H9 (cell line): Measurements from ENCODE around the gene SAG. TPM values are rescaled to one million over a fixed set of nuclear protein-coding genes. Genes with fewer than 3 reads are reported as not detected.

Experiments used
- DNase-seq: peaks from one replicate; pipeline ENCODE4 v3.0.0-alpha.2; 2017
- H2AFZ ChIP-seq: one replicate; pipeline ENCODE4 v1.6.1; 2013; ENCODE audit warnings: mild to moderate bottlenecking, low read length, control low read depth, moderate library complexity
- H2AK5ac ChIP-seq: 2 replicates; pipeline ENCODE4 v1.6.1; 2013; ENCODE audit warnings: low read length, control low read depth, mixed read lengths; ENCODE audit not compliant: insufficient read length
- H2BK120ac ChIP-seq: one replicate; pipeline ENCODE4 v1.6.1; 2013; ENCODE audit warnings: low read depth, mild to moderate bottlenecking, low read length, control low read depth, inconsistent platforms; ENCODE audit not compliant: poor library complexity, severe bottlenecking
- H2BK12ac ChIP-seq: 2 replicates; pipeline ENCODE4 v1.6.1; 2013; ENCODE audit warnings: low read length, control low read depth, mixed read lengths, low read depth; ENCODE audit not compliant: insufficient read length
- H2BK15ac ChIP-seq: 2 replicates; pipeline ENCODE4 v1.6.1; 2013; ENCODE audit warnings: low read depth, low read length, control low read depth
- H2BK20ac ChIP-seq: one replicate; pipeline ENCODE4 v1.6.1; 2013; ENCODE audit warnings: low read depth, mild to moderate bottlenecking, low read length, control low read depth, inconsistent platforms; ENCODE audit not compliant: poor library complexity, severe bottlenecking
- H2BK5ac ChIP-seq: 2 replicates; pipeline ENCODE4 v1.6.1; 2013; ENCODE audit warnings: low read length, control low read depth, mixed read lengths; ENCODE audit not compliant: insufficient read length
- H3K14ac ChIP-seq: 2 replicates; pipeline ENCODE4 v1.6.1; 2013; ENCODE audit warnings: low read length, control low read depth; ENCODE audit not compliant: insufficient read depth
- H3K18ac ChIP-seq: 2 replicates; pipeline ENCODE4 v1.6.1; 2013; ENCODE audit warnings: low read depth, mild to moderate bottlenecking, mixed read lengths, low read length, control low read depth; ENCODE audit not compliant: insufficient read length
- H3K23ac ChIP-seq: 2 replicates; pipeline ENCODE4 v1.6.1; 2013; ENCODE audit warnings: low read length, control low read depth, mixed read lengths, low read depth; ENCODE audit not compliant: insufficient read length
- H3K23me2 ChIP-seq: 2 replicates; pipeline ENCODE4 v1.6.1; 2013; ENCODE audit warnings: low read depth, mild to moderate bottlenecking, mixed read lengths, low read length, control low read depth; ENCODE audit not compliant: insufficient read length, poor library complexity, severe bottlenecking
- H3K27ac ChIP-seq: 2 replicates; pipeline ENCODE4 v1.5.1; 2013; ENCODE audit warnings: low read length, control low read depth, mixed read lengths, low read depth; ENCODE audit not compliant: insufficient read length
- H3K27me3 ChIP-seq: 2 replicates; pipeline ENCODE4 v1.6.1; 2013; ENCODE audit warnings: low read length, control low read depth, inconsistent platforms; ENCODE audit not compliant: insufficient read depth
- H3K4ac ChIP-seq: 2 replicates; pipeline ENCODE4 v1.6.1; 2013; ENCODE audit warnings: low read depth, mild to moderate bottlenecking, control low read depth, inconsistent platforms, low read length, moderate library complexity
- H3K4me1 ChIP-seq: 2 replicates; pipeline ENCODE4 v1.6.1; 2013; ENCODE audit warnings: low read length, control low read depth, inconsistent platforms; ENCODE audit not compliant: insufficient read depth
- H3K4me2 ChIP-seq: 2 replicates; pipeline ENCODE4 v1.6.1; 2013; ENCODE audit warnings: low read length, control low read depth, mixed read lengths; ENCODE audit not compliant: insufficient read length, insufficient read depth
- H3K56ac ChIP-seq: 2 replicates; pipeline ENCODE4 v1.6.1; 2013; ENCODE audit warnings: low read depth, mild to moderate bottlenecking, mixed read lengths, low read length, control low read depth; ENCODE audit not compliant: insufficient read length
- H3K79me1 ChIP-seq: 2 replicates; pipeline ENCODE4 v1.6.1; 2013; ENCODE audit warnings: low read depth, mild to moderate bottlenecking, moderate library complexity, low read length, control low read depth, inconsistent platforms; ENCODE audit not compliant: insufficient read depth, poor library complexity, severe bottlenecking
- H3K79me2 ChIP-seq: 2 replicates; pipeline ENCODE4 v1.6.1; 2013; ENCODE audit warnings: low read length, control low read depth, inconsistent platforms; ENCODE audit not compliant: insufficient read depth
- H3K9ac ChIP-seq: 2 replicates; pipeline ENCODE4 v1.6.1; 2013; ENCODE audit warnings: low read length, control low read depth, mixed read lengths; ENCODE audit not compliant: insufficient read length; ENCODE audit errors: extremely low read depth
- H3K9me3 ChIP-seq: one replicate; pipeline ENCODE4 v1.6.1; 2013; ENCODE audit warnings: low read depth, low read length, inconsistent platforms; ENCODE audit not compliant: control insufficient read depth
- H3T11ph ChIP-seq: one replicate; pipeline ENCODE4 v1.6.1; 2013; ENCODE audit warnings: mild to moderate bottlenecking, low read length, control low read depth, inconsistent platforms
- H4K20me1 ChIP-seq: one replicate; pipeline ENCODE4 v1.6.1; 2013; ENCODE audit not compliant: control insufficient read depth, insufficient read length, insufficient read depth
- H4K5ac ChIP-seq: 2 replicates; pipeline ENCODE4 v1.6.1; 2013; ENCODE audit warnings: low read depth, mild to moderate bottlenecking, mixed read lengths, low read length, control low read depth; ENCODE audit not compliant: insufficient read length
- H4K8ac ChIP-seq: replicated peaks from 2 replicates; pipeline ENCODE4 v1.6.1; 2013; ENCODE audit warnings: low read length, control low read depth, mixed read lengths, low read depth; ENCODE audit not compliant: insufficient read length
- H4K91ac ChIP-seq: 2 replicates; pipeline ENCODE4 v1.6.1; 2013; ENCODE audit warnings: low read depth, mild to moderate bottlenecking, moderate library complexity, mixed read lengths, low read length, control low read depth; ENCODE audit not compliant: insufficient read length
- H3K27ac Mint-ChIP-seq, 3 experiments: 2 replicates in 2 of 3; 3 replicates in 1 of 3; pipeline ENCODE4 v1.8.0; 2020 to 2021; ENCODE audit warnings: mixed read lengths in 3 of 3, mild to moderate bottlenecking in 1 of 3, moderate library complexity in 1 of 3
- H3K27me3 Mint-ChIP-seq: 2 replicates; pipeline ENCODE4 v1.8.0; 2021; ENCODE audit warnings: low read depth, mild to moderate bottlenecking, moderate library complexity, mixed read lengths
- H3K36me3 Mint-ChIP-seq, 3 experiments: 2 replicates in 2 of 3; 3 replicates in 1 of 3; pipeline ENCODE4 v1.8.0; 2020 to 2021; ENCODE audit warnings: low read depth in 3 of 3, mixed read lengths in 3 of 3; ENCODE audit not compliant: insufficient read depth in 1 of 3
- H3K4me1 Mint-ChIP-seq, 2 experiments: 2 replicates each; pipeline ENCODE4 v1.8.0; 2020; ENCODE audit warnings: mixed read lengths in 2 of 2
- H3K4me3 Mint-ChIP-seq, 2 experiments: 2 replicates in 1 of 2; 3 replicates in 1 of 2; pipeline ENCODE4 v1.8.0; 2020 to 2021; ENCODE audit warnings: mild to moderate bottlenecking in 2 of 2, mixed read lengths in 2 of 2, moderate library complexity in 1 of 2
- H3K9me3 Mint-ChIP-seq, 2 experiments: 2 replicates in 1 of 2; 3 replicates in 1 of 2; pipeline ENCODE4 v1.8.0; 2020; ENCODE audit warnings: mild to moderate bottlenecking in 2 of 2, mixed read lengths in 2 of 2, moderate library complexity in 1 of 2
- WGBS: extraction: QIAGEN DNeasy Blood & Tissue Kit; methylation state at CpG from one replicate; pipeline ENCODE4 v1.1.7; 2013; ENCODE audit warnings: missing lambda C conversion rate, low lambda C conversion rate, mixed read lengths; ENCODE audit not compliant: insufficient read length; ENCODE audit errors: extremely low coverage; 5-methylcytosine and 5-hydroxymethylcytosine counted together
- total RNA-seq: library from RNA; stranded (reverse); gene quantifications from 2 replicates; pipeline ENCODE4 v1.2.1, GENCODE V29; 2021
- TF ChIP-seq, protein P1 (sequence below): fragments of 200-600 bp; sonication (generic); conservative IDR thresholded peaks from 3 replicates; pipeline ENCODE4 v1.8.0; 2021; ENCODE audit warnings: antibody characterized with exemption, mild to moderate bottlenecking

Gene SAG
- total RNA-seq, 1 experiment from 2014 or later = not detected

GRCh38 chr2:233303252-233303651, 4.4 kb upstream of the SAG start:
- DNase-seq = peak; percentile 68
- WGBS = no CpG with 5 or more reads among the region's 3 CpGs

More at GRCh38 chr2:233303252-233303651, 4.4 kb upstream of the SAG start:
- Mint-ChIP-seq H3K4me1 (peaks cover 8 to 12% of the 10 kb centered on the region in 2 experiments), H3K9me3 (no peaks in the 10 kb centered on the region), H3K27me3 (0 out of 2 replicates have a peak, but pooled peaks cover 3% of the 10 kb centered on the region), H3K36me3 (no peaks in the 10 kb centered on the region), H3K27ac (no peak overlapping the region), H3K4me3 (no peak overlapping the region)
- H3K9me3 ChIP-seq = no peaks in the 10 kb centered on the region
- H4K20me1 ChIP-seq = no peaks in the 10 kb centered on the region
- no peak overlapping the region for H4K8ac ChIP-seq
- no peaks in the 10 kb centered on the region for H3K27me3 ChIP-seq
- TF ChIP-seq, protein P1, sequence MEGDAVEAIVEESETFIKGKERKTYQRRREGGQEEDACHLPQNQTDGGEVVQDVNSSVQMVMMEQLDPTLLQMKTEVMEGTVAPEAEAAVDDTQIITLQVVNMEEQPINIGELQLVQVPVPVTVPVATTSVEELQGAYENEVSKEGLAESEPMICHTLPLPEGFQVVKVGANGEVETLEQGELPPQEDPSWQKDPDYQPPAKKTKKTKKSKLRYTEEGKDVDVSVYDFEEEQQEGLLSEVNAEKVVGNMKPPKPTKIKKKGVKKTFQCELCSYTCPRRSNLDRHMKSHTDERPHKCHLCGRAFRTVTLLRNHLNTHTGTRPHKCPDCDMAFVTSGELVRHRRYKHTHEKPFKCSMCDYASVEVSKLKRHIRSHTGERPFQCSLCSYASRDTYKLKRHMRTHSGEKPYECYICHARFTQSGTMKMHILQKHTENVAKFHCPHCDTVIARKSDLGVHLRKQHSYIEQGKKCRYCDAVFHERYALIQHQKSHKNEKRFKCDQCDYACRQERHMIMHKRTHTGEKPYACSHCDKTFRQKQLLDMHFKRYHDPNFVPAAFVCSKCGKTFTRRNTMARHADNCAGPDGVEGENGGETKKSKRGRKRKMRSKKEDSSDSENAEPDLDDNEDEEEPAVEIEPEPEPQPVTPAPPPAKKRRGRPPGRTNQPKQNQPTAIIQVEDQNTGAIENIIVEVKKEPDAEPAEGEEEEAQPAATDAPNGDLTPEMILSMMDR = peak; percentile 38; the same call in 2 of the 3 replicates
- H3T11ph ChIP-seq = no peak overlapping the region
- H3K27ac ChIP-seq = no peak overlapping the region
- no peak overlapping the region for H3K9ac ChIP-seq
- no peak overlapping the region for H2AFZ ChIP-seq
- no peak overlapping the region for H3K4ac ChIP-seq
- no peak overlapping the region for H4K5ac ChIP-seq
- H3K79me2 ChIP-seq = no peaks in the 10 kb centered on the region
- H3K14ac ChIP-seq = no peak overlapping the region
- H2BK120ac ChIP-seq = no peak overlapping the region
- H2BK20ac ChIP-seq = no peak overlapping the region
- H3K4me2 ChIP-seq = no peak overlapping the region
- no peaks in the 10 kb centered on the region for H3K23me2 ChIP-seq
- no peak overlapping the region for H3K56ac ChIP-seq
- H2BK12ac ChIP-seq = no peak overlapping the region
- no peak overlapping the region for H4K91ac ChIP-seq
- no peak overlapping the region for H2AK5ac ChIP-seq
- H2BK15ac ChIP-seq = no peak overlapping the region
- no peaks in the 10 kb centered on the region for H3K79me1 ChIP-seq
- no peak overlapping the region for H3K23ac ChIP-seq
- no peaks in the 10 kb centered on the region; the same call in 1 of the 2 replicates for H3K4me1 ChIP-seq
- H2BK5ac ChIP-seq = no peak overlapping the region
- no peak overlapping the region for H3K18ac ChIP-seq
